Measurements from ENCODE around the gene TMUB2.

DNA sequence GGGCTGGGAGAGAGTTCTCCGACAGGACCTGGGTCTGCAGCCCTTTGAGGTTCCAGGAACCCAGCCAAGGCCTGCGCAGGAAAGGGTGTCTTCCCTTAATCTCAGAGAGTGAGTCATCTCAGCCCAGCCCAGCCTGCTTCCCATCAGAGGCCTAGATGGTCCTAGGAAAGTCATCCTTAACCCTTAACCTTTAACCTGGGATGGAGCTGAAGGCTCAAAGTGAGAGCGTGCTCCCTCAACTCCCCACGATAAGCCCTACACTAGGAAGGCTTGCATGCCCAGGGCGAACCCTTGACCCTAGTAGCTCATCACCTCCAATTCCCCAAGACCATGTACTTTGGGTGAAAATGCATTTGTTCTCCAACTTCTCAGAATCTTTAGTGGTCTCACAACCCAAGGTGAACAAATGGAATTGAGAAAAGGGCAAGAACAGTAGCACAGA lies 17.7 kb downstream of the TMUB2 start:
- no peak for TF ChIP-seq CTCF (IDR thresholded peaks at IDR 0.05)
- no peak for TF ChIP-seq POLR2A (IDR thresholded peaks at IDR 0.05)
